PFSK-1 (cell line): ENCODE results near the gene ABHD4.

ENCODE experiments used
- POLR2AphosphoS5 ChIP-seq: IDR thresholded peaks from 2 replicates; pipeline ENCODE4 v1.6.1; 2012; ENCODE audit warnings: low read depth, mild to moderate bottlenecking, control low read depth, low read length, moderate library complexity
- TF ChIP-seq, protein P1 (sequence below), 2 experiments: IDR thresholded peaks; 2 replicates each; pipeline versions ENCODE4 v1.6.1 to v1.8.0; 2011 to 2012; ENCODE audit warnings: low read depth in 2 of 2, low read length in 2 of 2, control low read depth in 1 of 2, inconsistent platforms in 1 of 2, mild to moderate bottlenecking in 1 of 2, moderate library complexity in 1 of 2; ENCODE audit not compliant: insufficient read depth in 1 of 2

DNA sequence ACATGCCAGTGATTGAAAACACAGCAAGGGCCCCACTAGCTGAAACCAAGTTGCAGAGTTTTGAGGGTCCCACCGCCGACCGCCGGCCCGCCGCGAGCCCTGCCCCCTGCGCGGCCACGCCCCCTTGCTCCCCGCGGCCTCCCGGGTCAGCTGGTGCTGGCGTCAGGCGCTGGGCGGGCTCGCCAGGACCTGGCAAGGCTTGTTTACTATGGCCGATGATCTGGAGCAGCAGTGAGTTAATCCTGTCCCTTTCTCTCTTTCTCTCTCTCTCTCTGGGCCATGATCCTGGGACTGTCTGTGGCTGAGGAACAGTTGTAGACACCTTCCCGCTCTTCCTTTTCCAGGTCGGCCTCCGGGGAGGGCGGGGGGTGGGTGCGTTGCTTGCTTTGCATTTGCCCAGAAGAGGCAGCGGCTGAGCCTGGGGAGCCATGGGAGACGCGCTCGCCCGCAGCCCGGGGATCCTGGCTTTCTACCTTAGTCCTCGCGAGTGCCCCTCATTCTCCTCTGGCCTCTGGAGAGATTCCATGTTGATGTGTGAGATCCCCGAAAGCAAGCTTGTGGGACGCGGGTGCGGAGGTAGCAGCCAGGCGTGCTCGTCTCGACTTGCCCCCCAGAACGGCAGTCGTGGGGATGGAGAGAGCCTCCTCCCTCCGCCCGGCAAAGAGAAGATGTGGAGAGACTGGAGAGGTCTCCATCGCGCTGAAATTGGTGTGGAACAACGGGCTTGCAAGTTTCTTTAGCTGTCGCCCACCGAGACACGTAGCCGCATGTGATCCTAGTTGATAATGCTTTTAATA lies at the start of gene ABHD4:
- TF ChIP-seq, protein P1, sequence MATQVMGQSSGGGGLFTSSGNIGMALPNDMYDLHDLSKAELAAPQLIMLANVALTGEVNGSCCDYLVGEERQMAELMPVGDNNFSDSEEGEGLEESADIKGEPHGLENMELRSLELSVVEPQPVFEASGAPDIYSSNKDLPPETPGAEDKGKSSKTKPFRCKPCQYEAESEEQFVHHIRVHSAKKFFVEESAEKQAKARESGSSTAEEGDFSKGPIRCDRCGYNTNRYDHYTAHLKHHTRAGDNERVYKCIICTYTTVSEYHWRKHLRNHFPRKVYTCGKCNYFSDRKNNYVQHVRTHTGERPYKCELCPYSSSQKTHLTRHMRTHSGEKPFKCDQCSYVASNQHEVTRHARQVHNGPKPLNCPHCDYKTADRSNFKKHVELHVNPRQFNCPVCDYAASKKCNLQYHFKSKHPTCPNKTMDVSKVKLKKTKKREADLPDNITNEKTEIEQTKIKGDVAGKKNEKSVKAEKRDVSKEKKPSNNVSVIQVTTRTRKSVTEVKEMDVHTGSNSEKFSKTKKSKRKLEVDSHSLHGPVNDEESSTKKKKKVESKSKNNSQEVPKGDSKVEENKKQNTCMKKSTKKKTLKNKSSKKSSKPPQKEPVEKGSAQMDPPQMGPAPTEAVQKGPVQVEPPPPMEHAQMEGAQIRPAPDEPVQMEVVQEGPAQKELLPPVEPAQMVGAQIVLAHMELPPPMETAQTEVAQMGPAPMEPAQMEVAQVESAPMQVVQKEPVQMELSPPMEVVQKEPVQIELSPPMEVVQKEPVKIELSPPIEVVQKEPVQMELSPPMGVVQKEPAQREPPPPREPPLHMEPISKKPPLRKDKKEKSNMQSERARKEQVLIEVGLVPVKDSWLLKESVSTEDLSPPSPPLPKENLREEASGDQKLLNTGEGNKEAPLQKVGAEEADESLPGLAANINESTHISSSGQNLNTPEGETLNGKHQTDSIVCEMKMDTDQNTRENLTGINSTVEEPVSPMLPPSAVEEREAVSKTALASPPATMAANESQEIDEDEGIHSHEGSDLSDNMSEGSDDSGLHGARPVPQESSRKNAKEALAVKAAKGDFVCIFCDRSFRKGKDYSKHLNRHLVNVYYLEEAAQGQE (IDR thresholded peaks at IDR 0.05; ENCODE audit: insufficient read depth in 1 of 2, low read depth in 2 of 2, low read length in 2 of 2): no peak
- TF ChIP-seq POLR2AphosphoS5: no peak
